Lung (tissue), 12 donors: Measurements from ENCODE around the gene PRR14L. TPM values are rescaled to one million over a fixed set of nuclear protein-coding genes. Genes with fewer than 3 reads are reported as not detected.

Experiments
- ATAC-seq: fragments of 200-7000 bp; cut with Tn5 transposase; one replicate; pipeline ENCODE4 v1.9.1; 2020; ENCODE audit warnings: moderate number of reproducible peaks; ENCODE audit not compliant: insufficient read depth, low FRiP score
- DNase-seq, 3 donors: peaks; one replicate each; pipeline ENCODE4 v3.0.0-alpha.2; 2013 to 2017
- H3K27ac ChIP-seq, 2 donors: one replicate each; pipeline ENCODE4 v1.5.1; 2013; ENCODE audit warnings: mild to moderate bottlenecking in 2 of 2, moderate library complexity in 2 of 2, control low read depth in 1 of 2, inconsistent platforms in 1 of 2, low read depth in 1 of 2, low read length in 1 of 2
- H3K27me3 ChIP-seq, 3 donors: one replicate each; pipeline ENCODE4 v1.5.1; 2013; ENCODE audit warnings: low read length in 2 of 3; ENCODE audit not compliant: control insufficient read depth in 3 of 3, insufficient read depth in 3 of 3
- H3K36me3 ChIP-seq, 4 donors: one replicate each; pipeline ENCODE4 v1.5.1; 2013; ENCODE audit warnings: low read length in 4 of 4, mild to moderate bottlenecking in 1 of 4, moderate library complexity in 1 of 4; ENCODE audit not compliant: control insufficient read depth in 4 of 4, insufficient read depth in 4 of 4
- H3K4me1 ChIP-seq, 5 donors: one replicate each; pipeline ENCODE4 v1.5.1; 2013; ENCODE audit warnings: low read length in 5 of 5, mild to moderate bottlenecking in 2 of 5, moderate library complexity in 1 of 5; ENCODE audit not compliant: control insufficient read depth in 5 of 5, insufficient read depth in 5 of 5
- H3K4me3 ChIP-seq: one replicate; pipeline ENCODE4 v1.5.1; 2013; ENCODE audit warnings: mild to moderate bottlenecking, control low read depth, moderate library complexity
- H3K9ac ChIP-seq, 2 donors: one replicate each; pipeline ENCODE4 v1.5.1; 2013; ENCODE audit warnings: low read length in 2 of 2, control low read depth in 1 of 2; ENCODE audit not compliant: insufficient read depth in 1 of 2
- H3K9me3 ChIP-seq, 4 donors: one replicate each; pipeline ENCODE4 v1.5.1; 2013; ENCODE audit warnings: low read length in 3 of 4, mild to moderate bottlenecking in 1 of 4, moderate library complexity in 1 of 4; ENCODE audit not compliant: control insufficient read depth in 4 of 4, insufficient read depth in 3 of 4
- CTCF ChIP-seq: IDR thresholded peaks from 2 replicates; pipeline ENCODE4 v1.5.1; 2012; ENCODE audit warnings: mild to moderate bottlenecking; ENCODE audit errors: control extremely low read depth, extremely low read depth
- WGBS, 2 donors: extraction: QIAGEN DNeasy Blood & Tissue Kit; methylation state at CpG; one replicate each; pipeline ENCODE4 v1.1.7; 2013; 5-methylcytosine and 5-hydroxymethylcytosine counted together
- polyA plus RNA-seq, 2 donors: library from polyadenylated mRNA; stranded (reverse); fragments of 200-250 nt; gene quantifications; one replicate each; pipeline ENCODE4 v1.2.1, GENCODE V29; 2013
- total RNA-seq, 2 donors: library from RNA; depleted of rRNA in 1 of 2; stranded (reverse); fragments of >200 nt in 1 of 2; gene quantifications; one replicate each; pipeline ENCODE4 v1.2.1, GENCODE V29; 2014 to 2021
- donor health status: control.
- donor health status: control.
- donor health status: Bipolar disorder and iron deficiency.
- donor health status: healthy.
- donor health status: DM: yes; HTN: yes; CAD: no.

PRR14L gene
- total and polyA plus RNA-seq, 4 donors = 7.4 to 44.3 (median 23.4) TPM

- Histone ChIP-seq H3K9me3 (no peaks in the 10 kb centered on the region), H3K4me3 (no peak overlapping the region), H3K9ac (no peak overlapping the region), H3K4me1 (peaks cover 0 to 7% (median 0%) of the 10 kb centered on the region in 5 donors), H3K27me3 (no peaks in the 10 kb centered on the region), H3K36me3 (peaks cover 0 to 8% (median 5%) of the 10 kb centered on the region in 4 donors), H3K27ac (no peak overlapping the region)
- 83 to 84% methylated on average over 2 of the region's 2 CpGs for WGBS, 2 donors
- ATAC-seq (no peak), DNase-seq (no peak)
- no peak for TF ChIP-seq CTCF
Measured at GRCh38 chr22:31732089-31732829, 17.7 kb downstream of the PRR14L start.

- H3K4me1 ChIP-seq = peaks cover 0 to 7% (median 0%) of the 10 kb centered on the region in 5 donors
- H3K9ac ChIP-seq = no peak overlapping the region
- ATAC-seq = no peak
- no peaks in the 10 kb centered on the region for H3K9me3 ChIP-seq
- no peak for TF ChIP-seq CTCF
- WGBS, 2 donors = 85 to 92% methylated on average over 8 of the region's 8 CpGs
- peaks cover 5 to 10% (median 8%) of the 10 kb centered on the region in 4 donors for H3K36me3 ChIP-seq
- no peak overlapping the region for H3K27ac ChIP-seq
- DNase-seq = no peak
- no peak overlapping the region for H3K4me3 ChIP-seq
- H3K27me3 ChIP-seq = no peaks in the 10 kb centered on the region
Measured at GRCh38 chr22:31730344-31730711, 19.6 kb downstream of the PRR14L start.

- no peak for ATAC-seq
- Histone ChIP-seq H3K27me3 (no peaks in the 10 kb centered on the region), H3K4me3 (no peak overlapping the region), H3K36me3 (peaks cover 2 to 19% (median 11%) of the 10 kb centered on the region in 4 donors), H3K27ac (no peak overlapping the region), H3K4me1 (peaks cover 0 to 3% (median 0%) of the 10 kb centered on the region in 5 donors), H3K9ac (no peak overlapping the region), H3K9me3 (no peaks in the 10 kb centered on the region)
- no peak for DNase-seq
- WGBS, 2 donors = 90 to 93% methylated on average over 4 of the region's 4 CpGs
- no peak for TF ChIP-seq CTCF
Measured at GRCh38 chr22:31728857-31729256, 21.1 kb downstream of the PRR14L start.
